KMS-11 (cell line): ENCODE results near the gene ZNRF4.

Experiments
- H2AFZ ChIP-seq: fragments of 200-600 bp; sonication (generic); 2 replicates; pipeline ENCODE4 v1.6.1; 2016; ENCODE audit warnings: antibody characterized with exemption, mixed run types, low read depth
- H3K27ac ChIP-seq: fragments of 200-600 bp; sonication (generic); 2 replicates; pipeline ENCODE4 v1.6.1; 2016; ENCODE audit warnings: mild to moderate bottlenecking, mixed run types
- H3K27me3 ChIP-seq: fragments of 200-600 bp; sonication (generic); 2 replicates; pipeline ENCODE4 v1.6.1; 2017; ENCODE audit warnings: mild to moderate bottlenecking, low read depth, mixed run types, moderate library complexity; ENCODE audit not compliant: insufficient read depth
- H3K36me3 ChIP-seq: fragments of 200-600 bp; sonication (generic); 2 replicates; pipeline ENCODE4 v1.6.1; 2017; ENCODE audit warnings: mild to moderate bottlenecking, mixed run types; ENCODE audit not compliant: insufficient read depth
- H3K4me1 ChIP-seq: fragments of 200-600 bp; sonication (generic); 2 replicates; pipeline ENCODE4 v1.6.1; 2016; ENCODE audit warnings: mild to moderate bottlenecking, low read depth, mixed run types; ENCODE audit not compliant: poor library complexity, severe bottlenecking
- H3K4me2 ChIP-seq: fragments of 200-600 bp; sonication (generic); 2 replicates; pipeline ENCODE4 v1.7.0; 2016; ENCODE audit warnings: mild to moderate bottlenecking, mixed run types
- H3K4me3 ChIP-seq: fragments of 200-600 bp; sonication (generic); IDR thresholded peaks from 2 replicates; pipeline ENCODE4 v1.6.1; 2017; ENCODE audit warnings: low read depth, low read length, mixed read lengths; ENCODE audit not compliant: insufficient read depth
- H3K79me2 ChIP-seq: fragments of 200-600 bp; sonication (generic); 2 replicates; pipeline ENCODE4 v1.6.1; 2016; ENCODE audit warnings: low read depth, mixed run types; ENCODE audit not compliant: insufficient read depth
- H3K9ac ChIP-seq: fragments of 200-600 bp; sonication (generic); 2 replicates; pipeline ENCODE4 v1.6.1; 2016; ENCODE audit warnings: mild to moderate bottlenecking, mixed run types
- H4K20me1 ChIP-seq: fragments of 200-600 bp; sonication (generic); 2 replicates; pipeline ENCODE4 v1.6.1; 2016; ENCODE audit warnings: mild to moderate bottlenecking, mixed run types; ENCODE audit not compliant: insufficient read depth
- CTCF ChIP-seq: fragments of 200-600 bp; sonication (generic); conservative IDR thresholded peaks from 2 replicates; pipeline ENCODE4 v1.6.1; 2017; ENCODE audit warnings: low read depth, mild to moderate bottlenecking, antibody characterized with exemption, low read length, moderate library complexity, mixed read lengths

Gene ZNRF4

DNA sequence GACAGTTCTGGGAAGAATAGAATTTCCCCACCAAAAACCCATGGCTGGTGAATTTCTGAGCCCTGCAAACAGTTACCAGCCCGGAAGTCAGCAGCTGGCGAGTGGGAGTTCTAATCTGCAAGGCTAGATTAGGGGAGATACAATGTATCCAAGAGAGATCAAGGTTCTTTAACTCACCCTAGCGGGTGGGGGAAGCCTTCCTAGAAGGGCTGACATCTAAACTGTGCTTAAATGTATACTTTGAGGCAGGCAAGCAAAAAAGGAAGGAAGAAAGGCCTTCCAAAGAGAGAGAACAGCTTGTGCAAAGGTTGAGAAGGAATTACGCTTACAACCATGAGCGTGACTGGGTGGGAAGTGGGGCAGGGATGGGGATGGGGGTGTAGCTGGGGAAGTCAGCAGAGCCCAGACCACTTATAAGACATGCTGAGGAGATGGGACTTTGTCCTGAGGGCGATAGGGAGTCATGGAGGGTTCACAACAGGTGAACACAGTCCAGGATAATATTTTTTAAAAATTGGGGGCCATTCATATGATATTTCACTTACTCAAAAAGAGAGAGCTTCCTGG lies 20.8 kb upstream of the ZNRF4 start:
- no peak overlapping the region for H3K9ac ChIP-seq
- H4K20me1 ChIP-seq = no peaks in the 10 kb centered on the region
- TF ChIP-seq CTCF = no peak
- H3K4me3 ChIP-seq = no peak overlapping the region
- no peaks in the 10 kb centered on the region for H3K79me2 ChIP-seq
- H3K4me1 ChIP-seq = no peaks in the 10 kb centered on the region
- H3K4me2 ChIP-seq = no peak overlapping the region
- H3K36me3 ChIP-seq = no peaks in the 10 kb centered on the region
- no peak overlapping the region for H3K27ac ChIP-seq
- H3K27me3 ChIP-seq = peaks cover 26% of the 10 kb centered on the region
- H2AFZ ChIP-seq = no peak overlapping the region

GRCh38 chr19:5434970-5435641 lies 20.1 kb upstream of the ZNRF4 start:
- Histone ChIP-seq H3K4me1 (no peaks in the 10 kb centered on the region), H2AFZ (no peak overlapping the region), H3K9ac (no peak overlapping the region), H3K4me3 (no peak overlapping the region), H4K20me1 (no peaks in the 10 kb centered on the region), H3K79me2 (no peaks in the 10 kb centered on the region), H3K27me3 (peaks cover 23% of the 10 kb centered on the region), H3K27ac (no peak overlapping the region), H3K4me2 (no peak overlapping the region), H3K36me3 (no peaks in the 10 kb centered on the region)
- no peak for TF ChIP-seq CTCF

DNA sequence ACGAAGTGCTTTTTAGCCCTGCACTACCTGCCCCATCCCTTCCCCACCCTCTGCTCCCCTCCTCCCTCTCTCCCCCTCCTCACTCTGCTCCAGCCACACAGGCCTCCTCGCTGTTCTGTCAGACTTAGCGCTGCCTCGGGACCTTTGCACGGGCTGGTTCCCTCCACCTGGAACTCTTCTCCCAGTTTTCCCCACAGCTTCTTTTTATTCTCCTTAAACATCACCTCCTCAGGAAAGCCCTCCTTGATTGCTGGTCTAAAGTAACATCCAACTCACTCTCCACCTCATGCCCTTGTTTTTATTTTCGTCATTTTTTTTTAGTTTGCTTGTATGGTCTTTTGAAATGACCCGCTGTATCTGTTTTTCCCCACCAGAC lies 19.6 kb upstream of the ZNRF4 start:
- Histone ChIP-seq H3K9ac (no peak overlapping the region), H3K36me3 (no peaks in the 10 kb centered on the region), H3K4me1 (no peaks in the 10 kb centered on the region), H3K4me2 (no peak overlapping the region), H4K20me1 (no peaks in the 10 kb centered on the region), H3K27ac (no peak overlapping the region), H2AFZ (no peak overlapping the region), H3K27me3 (peaks cover 25% of the 10 kb centered on the region), H3K4me3 (no peak overlapping the region), H3K79me2 (no peaks in the 10 kb centered on the region)
- TF ChIP-seq CTCF = no peak

GRCh38 chr19:5436106-5436947 lies 18.9 kb upstream of the ZNRF4 start:
- Histone ChIP-seq H3K79me2 (no peaks in the 10 kb centered on the region), H3K9ac (no peak overlapping the region), H3K4me2 (no peak overlapping the region), H3K27ac (no peak overlapping the region), H3K4me1 (no peaks in the 10 kb centered on the region), H3K27me3 (peaks cover 28% of the 10 kb centered on the region), H3K4me3 (no peak overlapping the region), H3K36me3 (no peaks in the 10 kb centered on the region), H4K20me1 (no peaks in the 10 kb centered on the region), H2AFZ (no peak overlapping the region)
- no peak for TF ChIP-seq CTCF
